ENCODE data around the gene USP34.
"Not testable (repeated sequence)": the region's sequence is repeated elsewhere in the genome, so short reads cannot be mapped to it uniquely, and the experiment has no call there.

USP34 gene

DNA sequence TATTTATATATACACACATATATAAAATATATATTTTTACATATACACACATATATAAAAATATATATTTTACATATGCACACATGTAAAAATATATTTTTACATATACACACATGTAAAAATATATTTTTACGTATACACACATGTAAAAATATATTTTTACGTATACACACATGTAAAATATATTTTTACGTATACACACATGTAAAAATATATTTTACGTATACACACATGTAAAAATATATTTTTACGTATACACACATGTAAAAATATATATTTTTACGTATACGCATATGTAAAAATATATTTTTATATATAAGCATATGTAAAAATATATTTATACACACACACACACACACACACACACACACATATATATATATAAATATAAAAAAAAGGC lies 83.3 kb downstream of the USP34 start:
- H3K4me1 ChIP-seq (ENCODE audit: control insufficient read depth, insufficient read depth, low read depth, low read length); H3K4ac ChIP-seq (ENCODE audit: low read depth in 1 of 2, low read length in 2 of 2): not testable (repeated sequence)

GRCh38 chr2:61380882-61381197 lies 90.0 kb downstream of the USP34 start:
- H4K8ac ChIP-seq (ENCODE audit: low read length); H2BK120ac ChIP-seq (ENCODE audit: low read depth, low read length); H3K9ac ChIP-seq (ENCODE audit: low read length); H3K4me2 ChIP-seq (ENCODE audit: low read length, poor library complexity, severe bottlenecking); H3K4me3 ChIP-seq (ENCODE audit: insufficient read depth in 1 of 2, low read depth in 1 of 2, low read length in 2 of 2); H3K4ac ChIP-seq (ENCODE audit: low read depth in 1 of 2, low read length in 2 of 2); DNase-seq; H3K23ac ChIP-seq (ENCODE audit: low read length in 2 of 2); H3K4me1 ChIP-seq (ENCODE audit: control insufficient read depth, insufficient read depth, low read depth, low read length); H3K9me3 ChIP-seq (ENCODE audit: control insufficient read depth, low read length); H2BK12ac ChIP-seq (ENCODE audit: low read length in 2 of 2); H3K14ac ChIP-seq (ENCODE audit: low read length in 2 of 2); H3K18ac ChIP-seq (ENCODE audit: low read depth in 1 of 2, low read length in 2 of 2); H2AFZ ChIP-seq (ENCODE audit: low read depth, low read length); H2AK5ac ChIP-seq (ENCODE audit: low read length, severe bottlenecking); H3K27me3 ChIP-seq (ENCODE audit: control insufficient read depth in 1 of 2, insufficient read depth in 1 of 2, low read length in 2 of 2); H2BK5ac ChIP-seq (ENCODE audit: low read depth, low read length, poor library complexity, severe bottlenecking); H2BK15ac ChIP-seq (ENCODE audit: low read depth, poor library complexity, severe bottlenecking); H4K91ac ChIP-seq (ENCODE audit: low read length); H3K27ac ChIP-seq (ENCODE audit: low read length, poor library complexity, severe bottlenecking): not testable (repeated sequence)
- WGBS = 96% methylated on average over 3 of the region's 4 CpGs
- Histone ChIP-seq H3K79me1 (replicated peaks; ENCODE audit: low read length, poor library complexity, severe bottlenecking) (peaks cover 21% of the 10 kb centered on the region), H3K36me3 (ENCODE audit: control insufficient read depth in 1 of 2, insufficient read depth in 2 of 2, low read depth in 1 of 2, low read length in 2 of 2) (peaks cover 18 to 80% of the 10 kb centered on the region in 2 experiments)

More for the DNA sequence above, 83.3 kb downstream of the USP34 start:
- H3K27me3 ChIP-seq (ENCODE audit: control insufficient read depth in 1 of 2, insufficient read depth in 1 of 2, low read length in 2 of 2); H3K27ac ChIP-seq (ENCODE audit: low read length, poor library complexity, severe bottlenecking); H3K4me3 ChIP-seq (ENCODE audit: insufficient read depth in 1 of 2, low read depth in 1 of 2, low read length in 2 of 2); H3K9ac ChIP-seq (ENCODE audit: low read length); H3K18ac ChIP-seq (ENCODE audit: low read depth in 1 of 2, low read length in 2 of 2); H4K91ac ChIP-seq (ENCODE audit: low read length); H2AK5ac ChIP-seq (ENCODE audit: low read length, severe bottlenecking); H4K8ac ChIP-seq (ENCODE audit: low read length); H2BK120ac ChIP-seq (ENCODE audit: low read depth, low read length); H2BK15ac ChIP-seq (ENCODE audit: low read depth, poor library complexity, severe bottlenecking); H3K14ac ChIP-seq (ENCODE audit: low read length in 2 of 2); DNase-seq; H2BK12ac ChIP-seq (ENCODE audit: low read length in 2 of 2); H3K4me2 ChIP-seq (ENCODE audit: low read length, poor library complexity, severe bottlenecking); H2AFZ ChIP-seq (ENCODE audit: low read depth, low read length); H3K9me3 ChIP-seq (ENCODE audit: control insufficient read depth, low read length); H2BK5ac ChIP-seq (ENCODE audit: low read depth, low read length, poor library complexity, severe bottlenecking); H3K23ac ChIP-seq (ENCODE audit: low read length in 2 of 2): not testable (repeated sequence)
- WGBS = no CpG with 5 or more reads among the region's 7 CpGs
- peaks cover 17 to 67% of the 10 kb centered on the region in 2 experiments for H3K36me3 ChIP-seq (ENCODE audit: control insufficient read depth in 1 of 2, insufficient read depth in 2 of 2, low read depth in 1 of 2, low read length in 2 of 2)
- H3K79me1 ChIP-seq (replicated peaks; ENCODE audit: low read length, poor library complexity, severe bottlenecking) = peaks cover 20% of the 10 kb centered on the region

DNA sequence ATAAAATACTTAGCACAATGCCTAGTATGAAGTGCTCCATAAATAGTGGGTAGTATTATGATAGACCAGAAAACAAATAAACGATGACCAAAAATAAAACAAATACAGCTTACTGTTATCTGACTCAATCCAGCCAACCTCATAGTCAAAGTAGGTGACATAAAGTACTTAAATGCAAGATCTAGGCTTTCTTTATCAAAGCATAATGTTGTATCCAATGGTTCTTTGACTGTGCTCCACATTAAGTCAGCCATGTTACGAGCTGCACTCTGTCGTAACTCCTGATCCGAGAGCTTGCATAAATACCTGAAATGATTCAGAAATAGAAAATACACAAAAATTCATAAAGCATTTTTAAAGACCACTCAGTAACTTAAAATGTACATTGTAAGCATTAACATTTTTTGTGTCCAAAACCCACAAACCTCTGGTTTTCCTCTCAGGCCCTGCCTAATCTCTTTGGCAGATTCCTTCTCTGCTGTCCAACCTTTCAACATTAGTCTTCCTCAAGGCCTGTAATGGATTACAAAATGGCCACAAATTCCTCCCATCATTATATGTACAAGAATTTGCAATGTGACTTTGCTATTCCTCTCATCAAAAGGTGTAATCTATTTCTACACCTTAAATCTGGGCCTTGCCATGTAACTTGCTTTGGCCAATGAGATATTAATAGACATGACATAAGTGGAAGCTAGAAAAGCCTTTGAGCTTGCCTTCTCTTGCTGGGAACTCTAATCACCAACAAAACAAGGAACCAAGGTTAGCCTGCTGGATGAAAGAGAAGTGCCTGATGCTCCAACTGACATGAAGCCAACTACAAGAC lies 90.6 kb downstream of the USP34 start:
- Histone ChIP-seq H2AK5ac (ENCODE audit: low read length, severe bottlenecking) (no peak overlapping the region), H2AFZ (ENCODE audit: low read depth, low read length) (no peak overlapping the region)

DNA sequence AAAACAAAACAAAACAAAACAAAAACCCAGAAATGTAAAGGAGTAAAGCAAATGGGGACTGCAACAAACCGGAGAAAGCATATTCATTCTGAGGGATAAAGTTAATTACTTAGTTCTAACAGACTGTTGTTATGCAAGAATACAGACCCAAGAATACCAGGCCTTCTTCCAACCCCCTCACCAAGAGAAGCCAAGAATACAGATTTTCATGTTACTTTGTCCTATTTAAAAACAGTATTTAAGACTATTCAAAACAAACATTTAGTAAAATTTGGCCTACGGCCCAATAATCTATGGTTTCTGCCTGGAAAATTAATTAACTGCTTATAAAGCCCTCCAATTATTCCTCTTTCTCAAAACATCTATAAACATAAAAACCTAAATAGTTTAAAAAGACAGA lies 91.4 kb downstream of the USP34 start:
- no peak overlapping the region for H2AFZ ChIP-seq (ENCODE audit: low read depth, low read length)
- H3K27me3 ChIP-seq (ENCODE audit: control insufficient read depth in 1 of 2, insufficient read depth in 1 of 2, low read length in 2 of 2) = no peaks in the 10 kb centered on the region
- no peak overlapping the region for H3K23ac ChIP-seq (ENCODE audit: low read length in 2 of 2)
- H3K14ac ChIP-seq (ENCODE audit: low read length in 2 of 2) = no peak overlapping the region
- H2AK5ac ChIP-seq (ENCODE audit: low read length, severe bottlenecking) = no peak overlapping the region
- no peak overlapping the region for H3K4me2 ChIP-seq (ENCODE audit: low read length, poor library complexity, severe bottlenecking)
- H3K27ac ChIP-seq (ENCODE audit: low read length, poor library complexity, severe bottlenecking) = no peak overlapping the region
- no peaks in the 10 kb centered on the region for H3K9me3 ChIP-seq (ENCODE audit: control insufficient read depth, low read length)
- no peak overlapping the region for H3K4me3 ChIP-seq (ENCODE audit: insufficient read depth in 1 of 2, low read depth in 1 of 2, low read length in 2 of 2)
- H3K9ac ChIP-seq (ENCODE audit: low read length) = no peak overlapping the region
- no peak overlapping the region for H2BK120ac ChIP-seq (ENCODE audit: low read depth, low read length)
- H3K4me1 ChIP-seq (ENCODE audit: control insufficient read depth, insufficient read depth, low read depth, low read length) = no peaks in the 10 kb centered on the region
- H2BK12ac ChIP-seq (ENCODE audit: low read length in 2 of 2) = no peak overlapping the region
- no peak overlapping the region for H4K91ac ChIP-seq (ENCODE audit: low read length)
- no peak overlapping the region for H4K8ac ChIP-seq (ENCODE audit: low read length)
- peaks cover 19 to 84% of the 10 kb centered on the region in 2 experiments for H3K36me3 ChIP-seq (ENCODE audit: control insufficient read depth in 1 of 2, insufficient read depth in 2 of 2, low read depth in 1 of 2, low read length in 2 of 2)
- no peak for DNase-seq
- H3K4ac ChIP-seq (ENCODE audit: low read depth in 1 of 2, low read length in 2 of 2) = no peak overlapping the region
- no peak overlapping the region for H2BK5ac ChIP-seq (ENCODE audit: low read depth, low read length, poor library complexity, severe bottlenecking)
- H3K79me1 ChIP-seq (replicated peaks; ENCODE audit: low read length, poor library complexity, severe bottlenecking) = peaks cover 20% of the 10 kb centered on the region
- no peak overlapping the region for H3K18ac ChIP-seq (ENCODE audit: low read depth in 1 of 2, low read length in 2 of 2)
- WGBS = 100% methylated on average over 1 of the region's 2 CpGs
- H2BK15ac ChIP-seq (ENCODE audit: low read depth, poor library complexity, severe bottlenecking) = no peak overlapping the region

More for the DNA sequence above, 90.6 kb downstream of the USP34 start:
- Histone ChIP-seq H3K27me3 (ENCODE audit: control insufficient read depth in 1 of 2, insufficient read depth in 1 of 2, low read length in 2 of 2) (no peaks in the 10 kb centered on the region), H3K4me1 (ENCODE audit: control insufficient read depth, insufficient read depth, low read depth, low read length) (no peaks in the 10 kb centered on the region), H3K4me3 (ENCODE audit: insufficient read depth in 1 of 2, low read depth in 1 of 2, low read length in 2 of 2) (no peak overlapping the region), H4K91ac (ENCODE audit: low read length) (no peak overlapping the region), H2BK15ac (ENCODE audit: low read depth, poor library complexity, severe bottlenecking) (no peak overlapping the region), H4K8ac (ENCODE audit: low read length) (no peak overlapping the region), H3K4ac (ENCODE audit: low read depth in 1 of 2, low read length in 2 of 2) (no peak overlapping the region), H3K23ac (ENCODE audit: low read length in 2 of 2) (no peak overlapping the region), H3K79me1 (replicated peaks; ENCODE audit: low read length, poor library complexity, severe bottlenecking) (peaks cover 19% of the 10 kb centered on the region), H2BK5ac (ENCODE audit: low read depth, low read length, poor library complexity, severe bottlenecking) (no peak overlapping the region), H3K9ac (ENCODE audit: low read length) (no peak overlapping the region), H3K36me3 (ENCODE audit: control insufficient read depth in 1 of 2, insufficient read depth in 2 of 2, low read depth in 1 of 2, low read length in 2 of 2) (peaks cover 18 to 82% of the 10 kb centered on the region in 2 experiments), H3K14ac (ENCODE audit: low read length in 2 of 2) (no peak overlapping the region), H2BK120ac (ENCODE audit: low read depth, low read length) (no peak overlapping the region), H3K18ac (ENCODE audit: low read depth in 1 of 2, low read length in 2 of 2) (no peak overlapping the region), H2BK12ac (ENCODE audit: low read length in 2 of 2) (no peak overlapping the region), H3K4me2 (ENCODE audit: low read length, poor library complexity, severe bottlenecking) (no peak overlapping the region), H3K9me3 (ENCODE audit: control insufficient read depth, low read length) (no peaks in the 10 kb centered on the region), H3K27ac (ENCODE audit: low read length, poor library complexity, severe bottlenecking) (no peak overlapping the region)
- no peak for DNase-seq
- 96% methylated on average over 3 of the region's 4 CpGs for WGBS

Measured in mesenchymal stem cell (in vitro differentiated cells and primary cell).